Heart left ventricle (tissue), 16 donors: ENCODE measurements around the gene CTNND2. TPM values are rescaled to one million over a fixed set of nuclear protein-coding genes. Genes with fewer than 3 reads are reported as not detected.

ENCODE experiments used
- ATAC-seq, 4 donors: fragments of 200-7000 bp; cut with Tn5 transposase; one replicate each; pipeline ENCODE4 v1.9.1; 2020 to 2022; ENCODE audit warnings: moderate library complexity in 4 of 4, mild to moderate bottlenecking in 3 of 4, moderate number of reproducible peaks in 1 of 4
- DNase-seq, 5 donors: peaks; one replicate each; pipeline ENCODE4 v3.0.0-alpha.2; 2020
- H3K27ac ChIP-seq, 12 donors: fragments of 200-600 bp; sonication (generic) in 4 of 12; one replicate each; pipeline versions ENCODE4 v1.5.0 to v1.8.0; 2016 to 2022; ENCODE audit warnings: mild to moderate bottlenecking in 2 of 12
- H3K27me3 ChIP-seq, 9 donors: fragments of 200-600 bp; sonication (generic) in 2 of 9; one replicate each; pipeline versions ENCODE4 v1.5.1 to v1.8.0; 2016 to 2022; ENCODE audit warnings: mild to moderate bottlenecking in 3 of 9
- H3K36me3 ChIP-seq, 9 donors: fragments of 200-600 bp; sonication (generic) in 2 of 9; one replicate each; pipeline versions ENCODE4 v1.5.0 to v1.8.0; 2018 to 2022; ENCODE audit warnings: mild to moderate bottlenecking in 2 of 9
- H3K4me1 ChIP-seq, 12 donors: fragments of 200-600 bp; sonication (generic) in 4 of 12; one replicate each; pipeline versions ENCODE4 v1.5.0 to v1.8.0; 2016 to 2022; ENCODE audit warnings: mild to moderate bottlenecking in 3 of 12
- H3K4me3 ChIP-seq, 12 donors: fragments of 200-600 bp; sonication (generic) in 4 of 12; one replicate each; pipeline versions ENCODE4 v1.5.0 to v1.8.0; 2017 to 2022; ENCODE audit warnings: mild to moderate bottlenecking in 9 of 12, moderate library complexity in 4 of 12
- H3K9me3 ChIP-seq, 12 donors: fragments of 200-600 bp; sonication (generic) in 4 of 12; one replicate each; pipeline versions ENCODE4 v1.5.0 to v1.8.0; 2016 to 2022; ENCODE audit warnings: mild to moderate bottlenecking in 1 of 12
- CTCF ChIP-seq, 12 donors: fragments of 200-600 bp; sonication (generic) in 4 of 12; IDR thresholded peaks; one replicate each; pipeline versions ENCODE4 v1.5.0 to v1.8.0; 2018 to 2022; ENCODE audit warnings: antibody characterized with exemption in 12 of 12, mild to moderate bottlenecking in 5 of 12
- POLR2A ChIP-seq, 2 donors: fragments of 450-650 bp; IDR thresholded peaks; one replicate each; pipeline ENCODE4 v1.6.1; 2017; ENCODE audit warnings: antibody characterized with exemption in 2 of 2, mild to moderate bottlenecking in 2 of 2, moderate library complexity in 2 of 2
- WGBS, 4 donors: extraction: QIAGEN DNeasy Blood & Tissue Kit in 2 of 4; methylation state at CpG; one replicate each; pipeline versions ENCODE4 v1.1.5 to v1.1.7; 2013 to 2018; 5-methylcytosine and 5-hydroxymethylcytosine counted together
- intact Hi-C, 10 donors: fragments of 100-400 bp; cut with DNase I; formaldehyde crosslinking; loops; one replicate each; pipeline versions ENCODE4 v1.11.1 to v1.14.2; 2022
- polyA plus RNA-seq, 2 donors: library from polyadenylated mRNA; stranded (reverse); fragments of 200-250 nt; gene quantifications; one replicate each; pipeline ENCODE4 v1.2.3, GENCODE V29; 2013
- total RNA-seq, 9 donors: library from RNA; depleted of rRNA in 2 of 9; stranded (reverse); fragments of >200 nt in 2 of 9; fragmentation: NEBNext Ultra II Directional in 3 of 9; extraction: Animal tissue kit (Norgen Biotek cat#: 25700) in 3 of 9; gene quantifications; one replicate each; pipeline versions ENCODE4 v1.1.0 to v1.2.4, GENCODE V29; 2016 to 2023
- donor health status: ischemic (EF 13 %, LVEDD 7.1; RV severe dilation, severe dysfunction).
- donor health status: healthy with polysubstance abuse.
- donor health status: DM: no; HTN: yes; CAD: no.
- donor health status: DM: no; HTN: no; CAD: no.
- donor health status: ischemic (EF 25% LVEDD 6.9; RV normal size, moderate dysfunction).
- donor health status: ischemic (EF 25% LVEDD 5.7; RV mildly dilated, moderate dysfunction).
- donor health status: healthy.
- donor health status: DM: yes; HTN: yes; CAD: no.
- donor health status: ischemic (EF 35%, LVEDD 5.7; RV mildly dilated, moderate dysfunction).
- donor health status: nonischemic (EF 11% LVEDD 7.7; RV severe dilation, severe dysfunction).
- donor health status: DM: yes; HTN: yes; CAD: no.
- donor health status: PGD.
- donor health status: ischemic (EF 29% LVEDD 5.4; RV normal size, mild dysfunction).
- donor health status: nonischemic (EF 23%, LVEDD 6.1; RV moderate dilation, normal function).

CTNND2 gene
- total and polyA plus RNA-seq, 11 donors = 4.0 to 36.8 (median 20.2) TPM

GRCh38 chr5:11658376-11658775, 245.9 kb downstream of the CTNND2 start:
- Histone ChIP-seq H3K4me3 (no peak overlapping the region), H3K4me1 (no peaks in the 10 kb centered on the region), H3K36me3 (no peaks in the 10 kb centered on the region), H3K27ac (no peak overlapping the region), H3K27me3 (no peaks in the 10 kb centered on the region), H3K9me3 (no peaks in the 10 kb centered on the region)
- ATAC-seq (no peak), DNase-seq (no peak)
- intact Hi-C loops = no loop called here
- TF ChIP-seq POLR2A (IDR thresholded peaks at IDR 0.05) = no peak
- no peak for TF ChIP-seq CTCF (IDR thresholded peaks at IDR 0.05)
- 63 to 73% (median 70%) methylated on average over 5 of the region's 5 CpGs for WGBS, 4 donors

- TF ChIP-seq CTCF (IDR thresholded peaks at IDR 0.05) = no peak
- no peak for ATAC-seq
- WGBS, 4 donors = 79 to 87% (median 80%) methylated on average over 4 of the region's 4 CpGs
These were observed 247.3 kb downstream of the CTNND2 start for GRCh38 chr5:11656916-11657315.

GRCh38 chr5:11655681-11656080, 248.6 kb downstream of the CTNND2 start:
- Histone ChIP-seq H3K27ac (no peak overlapping the region), H3K4me1 (no peaks in the 10 kb centered on the region), H3K9me3 (peaks cover 0 to 9% (median 0%) of the 10 kb centered on the region in 12 donors), H3K27me3 (no peaks in the 10 kb centered on the region), H3K4me3 (no peak overlapping the region), H3K36me3 (no peaks in the 10 kb centered on the region)
- DNase-seq (no peak), ATAC-seq (no peak)
- WGBS, 4 donors = 90 to 94% (median 92%) methylated on average over 4 of the region's 4 CpGs
- TF ChIP-seq CTCF (IDR thresholded peaks at IDR 0.05) = no peak
- no peak for TF ChIP-seq POLR2A (IDR thresholded peaks at IDR 0.05)
- intact Hi-C loops = no loop called here

More at GRCh38 chr5:11656916-11657315, 247.3 kb downstream of the CTNND2 start:
- intact Hi-C loops = no loop called here
- no peaks in the 10 kb centered on the region for H3K27me3 ChIP-seq
- DNase-seq = no peak
- no peak overlapping the region for H3K4me3 ChIP-seq
- no peaks in the 10 kb centered on the region for H3K9me3 ChIP-seq
- H3K27ac ChIP-seq = no peak overlapping the region
- H3K4me1 ChIP-seq = no peaks in the 10 kb centered on the region
- no peaks in the 10 kb centered on the region for H3K36me3 ChIP-seq

- H3K4me1 ChIP-seq = no peaks in the 10 kb centered on the region
- peaks cover 0 to 13% (median 0%) of the 10 kb centered on the region in 12 donors for H3K9me3 ChIP-seq
- H3K36me3 ChIP-seq = no peaks in the 10 kb centered on the region
- ATAC-seq (no peak), DNase-seq (no peak)
- TF ChIP-seq CTCF (IDR thresholded peaks at IDR 0.05) (no peak), POLR2A (IDR thresholded peaks at IDR 0.05) (no peak)
- intact Hi-C loops = no loop called here
- H3K4me3 ChIP-seq = no peak overlapping the region
- H3K27ac ChIP-seq = no peak overlapping the region
- no peaks in the 10 kb centered on the region for H3K27me3 ChIP-seq
- 63 to 77% (median 68%) methylated on average over 1 of the region's 1 CpG for WGBS, 4 donors
These were observed 253.3 kb downstream of the CTNND2 start for GRCh38 chr5:11650936-11651335.
